WI38 (cell line): Measurements from ENCODE around the gene SLFN11.
A peak's percentile ranks its signal among the peaks of the same experiment; 100 is the strongest.
"Not testable (repeated sequence)": the region's sequence is repeated elsewhere in the genome, so short reads cannot be mapped to it uniquely, and the experiment has no call there.

Experiments used
- H3K4me3 ChIP-seq: 2 replicates; pipeline ENCODE4 v1.5.1; 2011; ENCODE audit warnings: low read depth, mild to moderate bottlenecking, control low read depth, low read length
- TF ChIP-seq, protein P1 (sequence below): IDR thresholded peaks from 2 replicates; pipeline ENCODE4 v1.5.1; 2012; ENCODE audit warnings: low read depth, mild to moderate bottlenecking, control low read depth, low read length

SLFN11 gene

DNA sequence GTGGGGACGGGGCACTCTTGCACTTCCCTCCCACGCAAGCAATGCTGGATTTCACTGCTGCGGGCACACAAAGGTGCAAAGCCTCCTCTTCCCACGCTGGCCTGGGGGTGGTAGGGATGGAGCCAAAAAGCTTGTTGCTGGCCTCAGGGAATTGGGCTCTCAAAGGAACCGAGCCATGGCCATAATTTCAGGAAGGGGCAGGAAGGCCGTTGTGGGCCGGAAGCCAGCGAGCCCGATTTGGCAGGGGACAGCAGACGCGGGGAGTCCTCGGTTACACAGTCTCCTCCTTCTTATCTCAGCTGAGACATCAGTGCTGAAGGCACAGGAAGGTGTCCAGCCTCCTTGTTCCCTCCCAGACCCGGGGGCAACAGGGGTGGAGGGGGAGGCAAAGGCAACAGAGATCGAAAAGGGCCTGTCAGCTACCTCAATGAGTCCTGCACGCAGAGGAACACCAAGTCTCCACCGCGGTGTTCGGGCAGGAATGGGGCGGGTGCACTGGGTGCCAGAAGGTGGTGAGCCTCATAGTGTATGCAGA, 59.5 kb downstream of the SLFN11 start:
- TF ChIP-seq, protein P1, sequence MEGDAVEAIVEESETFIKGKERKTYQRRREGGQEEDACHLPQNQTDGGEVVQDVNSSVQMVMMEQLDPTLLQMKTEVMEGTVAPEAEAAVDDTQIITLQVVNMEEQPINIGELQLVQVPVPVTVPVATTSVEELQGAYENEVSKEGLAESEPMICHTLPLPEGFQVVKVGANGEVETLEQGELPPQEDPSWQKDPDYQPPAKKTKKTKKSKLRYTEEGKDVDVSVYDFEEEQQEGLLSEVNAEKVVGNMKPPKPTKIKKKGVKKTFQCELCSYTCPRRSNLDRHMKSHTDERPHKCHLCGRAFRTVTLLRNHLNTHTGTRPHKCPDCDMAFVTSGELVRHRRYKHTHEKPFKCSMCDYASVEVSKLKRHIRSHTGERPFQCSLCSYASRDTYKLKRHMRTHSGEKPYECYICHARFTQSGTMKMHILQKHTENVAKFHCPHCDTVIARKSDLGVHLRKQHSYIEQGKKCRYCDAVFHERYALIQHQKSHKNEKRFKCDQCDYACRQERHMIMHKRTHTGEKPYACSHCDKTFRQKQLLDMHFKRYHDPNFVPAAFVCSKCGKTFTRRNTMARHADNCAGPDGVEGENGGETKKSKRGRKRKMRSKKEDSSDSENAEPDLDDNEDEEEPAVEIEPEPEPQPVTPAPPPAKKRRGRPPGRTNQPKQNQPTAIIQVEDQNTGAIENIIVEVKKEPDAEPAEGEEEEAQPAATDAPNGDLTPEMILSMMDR: no peak
- no peak overlapping the region for H3K4me3 ChIP-seq

DNA sequence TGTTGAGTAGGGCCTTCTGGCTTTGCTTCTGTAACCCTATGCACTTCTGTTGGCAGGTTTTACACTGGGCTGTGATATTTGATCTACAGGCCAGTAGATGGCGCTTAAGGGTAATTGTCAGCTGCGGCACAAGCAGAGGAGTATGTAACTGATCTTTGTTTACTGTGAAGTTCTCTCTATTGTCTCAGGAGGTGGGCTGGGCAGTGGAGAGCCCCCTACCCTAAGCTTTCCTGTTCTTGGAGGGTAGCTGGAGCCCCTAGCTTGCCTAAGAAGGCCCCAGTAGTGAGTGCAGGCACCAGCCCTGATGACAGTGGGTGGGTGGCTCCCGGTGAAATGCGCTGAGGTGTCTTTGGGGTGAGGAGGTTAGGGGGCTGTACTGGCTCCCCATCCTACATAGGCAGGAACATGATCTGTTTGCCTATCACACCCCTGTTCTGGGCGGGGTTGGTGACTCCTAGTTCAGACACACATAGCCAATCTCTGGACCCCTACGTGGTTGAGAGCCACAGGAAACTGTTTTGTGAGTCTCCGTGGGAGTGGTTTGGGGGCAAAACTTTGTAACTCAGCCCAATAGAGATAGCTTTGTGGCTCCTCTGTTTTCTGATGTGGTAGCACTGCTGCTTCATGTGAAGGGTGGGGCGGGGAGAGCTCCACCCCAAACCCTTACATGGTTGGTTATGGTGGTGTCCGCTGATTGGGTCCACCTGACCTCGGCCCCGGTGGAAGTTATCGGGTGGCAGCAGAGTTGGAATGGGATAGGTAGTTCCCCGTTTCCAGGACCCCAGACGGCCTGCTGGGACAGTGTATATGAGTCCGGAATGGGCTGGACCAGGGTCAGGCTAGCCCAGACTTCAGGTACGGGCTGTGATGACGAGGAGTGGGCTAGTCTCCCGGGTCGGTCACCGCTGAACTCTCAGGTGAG, 60.4 kb downstream of the SLFN11 start:
- TF ChIP-seq, protein P1: peak; percentile 68
- H3K4me3 ChIP-seq: no peak overlapping the region

DNA sequence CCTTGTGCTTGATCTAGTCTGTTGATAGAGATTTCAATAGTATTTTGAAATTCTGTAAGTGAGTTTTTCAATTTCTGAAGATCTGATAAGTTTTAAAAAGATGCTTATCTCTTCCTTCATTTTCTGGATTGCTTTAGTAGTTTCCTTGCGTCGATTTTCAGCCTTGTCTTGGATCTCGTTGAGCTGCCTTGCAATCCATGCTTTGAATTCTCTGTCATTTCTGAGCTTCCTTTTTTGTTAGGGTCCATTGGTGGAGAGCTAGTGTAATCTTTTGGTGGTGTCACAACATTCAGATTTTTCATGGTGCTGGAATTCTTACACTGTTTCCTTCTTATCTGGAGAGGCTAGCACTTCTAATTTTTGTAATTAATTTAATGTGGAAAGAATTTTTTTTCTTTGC, 61.1 kb downstream of the SLFN11 start:
- no peak overlapping the region for H3K4me3 ChIP-seq
- TF ChIP-seq, protein P1: no peak

DNA sequence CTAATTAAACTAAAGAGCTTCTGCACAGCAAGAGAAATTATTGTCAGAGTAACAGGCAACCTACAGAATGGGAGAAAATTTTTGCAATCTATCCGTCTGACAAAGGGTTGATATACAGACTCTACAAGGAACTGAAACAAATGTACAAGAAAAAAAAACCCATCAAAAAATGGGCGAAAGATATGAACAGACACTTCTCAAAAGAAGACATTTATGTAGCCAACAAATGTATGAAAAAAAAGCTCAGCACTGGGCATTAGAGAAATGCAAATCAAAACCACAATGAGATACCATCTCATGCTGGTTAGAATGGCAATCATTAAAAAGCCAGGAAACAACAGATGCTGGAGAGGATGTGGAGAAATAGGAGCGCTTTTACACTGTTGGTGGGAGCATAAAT, 64.1 kb downstream of the SLFN11 start:
- H3K4me3 ChIP-seq: not testable (repeated sequence)
